NCI-H1092 treated with DMSO at 0.1 percent for 48 hours (cell line): ENCODE data around the gene EHD4.

ENCODE experiments used
- DNase-seq: peaks from one replicate; lab custom pipeline; 2025; lab: John Stamatoyannopoulos, UW

Gene EHD4

DNA sequence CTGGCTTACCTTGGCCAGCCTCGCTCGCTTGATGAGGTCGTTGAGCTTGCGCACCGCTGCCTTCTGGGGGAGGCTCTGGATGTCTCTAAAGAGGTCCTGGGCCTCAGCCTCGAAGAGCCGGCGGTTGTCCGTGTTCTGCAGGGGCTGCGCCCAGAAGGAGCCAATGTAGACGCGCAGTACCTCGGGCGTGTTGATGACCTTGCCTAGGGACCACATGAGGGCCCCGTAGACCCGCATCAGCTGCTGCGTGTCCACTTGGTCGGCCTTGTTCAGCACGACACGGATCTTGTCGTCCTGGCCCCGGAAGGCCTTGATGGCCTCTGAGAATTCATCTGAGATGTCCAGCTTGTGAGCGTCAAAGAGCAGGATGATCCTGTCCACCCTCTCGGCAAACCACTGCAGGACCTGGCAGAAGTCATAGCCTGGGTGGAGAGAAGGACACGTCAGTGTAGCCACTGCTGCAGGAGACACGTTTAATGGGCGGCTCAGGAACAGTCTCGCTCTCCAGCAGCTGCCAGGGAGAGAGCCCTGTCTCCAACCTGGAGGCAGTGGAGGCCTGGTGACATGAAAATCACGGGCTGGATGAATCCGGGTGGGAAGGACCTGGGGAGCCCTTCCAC, 53.0 kb downstream of the EHD4 start:
- no peak for DNase-seq

DNA sequence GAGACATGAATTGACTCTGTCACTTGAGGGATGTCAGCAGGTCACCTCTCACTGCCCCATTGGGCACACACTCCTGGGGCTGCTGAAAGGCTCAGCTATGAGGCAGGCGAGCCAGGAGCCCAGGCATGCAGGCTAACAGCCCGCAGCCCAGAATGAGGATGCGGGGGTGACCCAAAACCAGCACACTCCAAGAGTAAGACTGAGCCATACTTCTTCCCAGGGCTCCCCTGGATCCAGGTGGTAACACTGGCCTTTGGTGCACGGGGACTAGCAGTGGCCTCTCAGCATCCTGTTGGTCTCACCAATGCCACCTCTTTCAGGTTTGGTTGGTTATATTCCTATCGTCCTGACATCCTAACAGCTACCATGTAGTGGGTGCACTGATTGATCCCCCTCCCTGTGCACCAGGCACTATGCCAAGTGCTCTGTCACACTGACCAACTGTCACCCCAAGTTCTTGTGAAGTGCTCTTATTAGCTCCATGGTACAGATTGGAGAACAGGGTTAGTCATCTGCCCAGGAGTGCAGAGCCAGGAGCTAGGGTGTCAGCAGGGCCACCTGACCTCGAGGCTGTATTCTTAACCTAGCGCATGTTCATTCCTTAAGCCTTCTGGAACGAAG, 53.7 kb downstream of the EHD4 start:
- DNase-seq: no peak

DNA sequence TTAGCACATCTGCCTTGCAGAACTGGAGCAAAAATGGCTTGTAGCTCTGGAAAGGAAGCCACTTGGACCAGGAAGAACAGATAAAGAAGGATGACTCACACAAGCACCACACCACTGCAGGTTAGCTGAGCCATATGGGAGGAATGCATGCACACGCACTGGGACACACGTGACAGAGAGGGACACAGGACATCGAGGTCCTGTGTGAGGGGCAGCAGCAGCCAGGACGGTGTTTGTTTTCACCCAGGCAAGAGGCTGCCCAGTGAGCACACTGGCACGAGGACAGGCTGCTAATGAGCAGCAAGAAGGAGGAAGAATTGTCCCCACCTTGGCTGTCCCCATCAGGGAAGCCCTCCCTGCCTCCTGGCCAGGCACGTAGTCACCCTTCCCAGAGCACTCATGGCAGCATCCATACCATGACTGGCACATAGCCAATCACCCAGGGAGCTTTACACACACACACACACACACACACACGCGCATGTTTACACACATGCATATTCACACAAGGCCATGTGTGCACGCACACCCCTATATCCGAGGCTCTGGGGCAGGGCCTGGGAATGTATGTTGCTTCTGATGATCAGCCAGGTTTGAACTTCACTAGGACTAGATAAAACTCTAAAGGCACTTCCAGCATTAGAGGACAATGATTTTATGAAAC, 54.5 kb downstream of the EHD4 start:
- no peak for DNase-seq

DNA sequence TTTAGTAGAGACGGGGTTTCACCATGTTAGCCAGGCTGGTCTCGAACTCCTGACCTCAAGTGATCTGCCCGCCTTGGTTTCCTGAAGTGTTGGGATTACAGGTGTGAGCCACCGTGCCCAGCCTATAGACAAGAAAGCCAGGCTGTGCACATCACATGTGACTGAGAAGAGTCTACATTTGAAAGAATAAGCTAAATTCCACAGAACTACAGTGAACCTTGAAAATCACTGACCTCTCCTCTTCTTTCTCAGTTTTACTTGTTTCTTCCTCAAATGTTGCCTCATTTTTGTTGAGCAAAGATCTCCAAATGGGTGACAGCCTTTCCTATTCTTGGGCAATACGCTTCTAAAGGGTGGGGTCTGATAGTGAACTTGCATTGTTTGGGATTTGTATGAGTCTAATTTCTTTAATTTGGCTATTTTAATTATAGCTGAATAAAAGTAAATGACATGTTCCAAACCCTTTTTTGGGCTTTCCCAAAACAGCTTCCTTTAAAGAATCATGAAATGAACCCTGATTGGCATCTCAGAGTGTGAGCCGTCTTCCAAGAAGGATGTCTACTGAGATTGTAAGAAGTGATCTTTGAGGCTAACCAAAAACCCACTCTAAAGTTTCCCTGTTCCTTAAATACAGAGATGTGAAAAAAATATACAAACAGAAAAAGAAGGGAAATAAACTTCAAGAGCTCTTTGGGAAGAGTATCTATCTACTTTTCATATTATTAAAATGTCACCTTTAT, 56.9 kb downstream of the EHD4 start:
- DNase-seq: no peak

DNA sequence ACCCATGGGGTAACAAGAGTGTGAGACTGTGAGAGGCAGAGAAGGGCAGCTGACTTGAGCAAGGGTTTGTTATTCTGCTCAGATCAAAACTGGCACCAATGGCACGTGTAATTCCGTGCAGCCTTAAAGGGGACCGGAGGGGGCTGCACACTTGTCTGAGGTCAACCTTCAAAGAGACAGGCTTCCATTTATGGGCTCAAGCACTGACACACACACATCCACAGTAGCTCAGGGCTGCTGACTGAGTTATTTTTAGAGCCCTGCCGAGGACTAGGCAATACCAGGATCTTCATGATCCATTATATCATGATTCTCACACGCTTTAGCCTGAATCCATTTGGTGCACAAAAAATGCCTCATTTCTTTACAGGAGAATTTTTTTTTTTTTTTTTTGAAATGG, 57.9 kb downstream of the EHD4 start:
- DNase-seq: no peak

DNA sequence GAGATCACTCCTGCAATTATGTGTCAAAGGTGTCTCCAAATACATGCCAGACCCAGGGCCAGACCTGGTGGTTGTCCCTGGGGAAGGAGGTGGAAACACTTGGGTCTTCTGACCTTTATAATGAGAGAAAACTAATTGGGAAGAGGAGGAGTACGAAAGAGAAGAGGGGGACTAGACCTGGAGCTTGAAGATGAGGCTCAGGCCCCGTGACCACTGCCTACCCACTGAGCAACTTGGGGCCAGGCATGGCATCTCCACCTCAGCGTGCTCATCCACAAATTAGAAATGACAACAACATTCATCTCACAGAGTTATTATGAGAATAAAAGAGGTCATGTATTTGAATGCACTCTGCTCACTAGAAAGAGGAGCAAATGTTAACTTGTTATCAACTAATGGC, 59.1 kb downstream of the EHD4 start:
- no peak for DNase-seq

DNA sequence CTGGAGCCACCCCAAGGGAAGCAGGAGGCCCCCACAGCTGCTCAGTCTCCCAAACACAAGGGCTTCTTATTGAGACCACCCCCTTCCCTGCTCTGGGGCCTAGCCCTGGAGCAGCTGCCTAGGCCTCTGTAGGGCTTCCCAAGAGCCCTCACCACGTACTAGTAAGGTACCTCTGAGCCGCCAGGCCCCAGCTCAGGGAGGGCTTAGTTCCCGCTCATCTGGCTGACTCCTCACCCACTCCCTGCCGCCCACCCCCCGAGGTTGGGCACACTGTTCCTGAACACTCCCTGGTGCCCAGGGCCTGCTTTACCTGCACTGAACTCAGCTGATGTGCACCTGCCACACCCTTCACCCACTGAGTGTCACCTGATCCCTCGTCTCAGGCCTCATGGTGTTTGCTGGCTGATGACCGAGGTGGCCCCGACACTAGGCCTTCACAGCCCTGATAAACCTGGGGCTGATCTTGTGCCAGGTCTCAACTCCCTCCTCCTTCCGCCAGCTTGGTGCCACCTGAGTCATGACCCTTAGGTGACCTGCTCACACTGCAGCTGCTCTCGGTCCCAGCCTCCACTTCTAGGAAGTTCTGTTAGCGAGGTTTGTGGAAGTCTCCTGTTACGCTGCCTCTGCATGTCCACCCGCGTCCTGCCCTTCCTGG, 60.5 kb downstream of the EHD4 start:
- no peak for DNase-seq

DNA sequence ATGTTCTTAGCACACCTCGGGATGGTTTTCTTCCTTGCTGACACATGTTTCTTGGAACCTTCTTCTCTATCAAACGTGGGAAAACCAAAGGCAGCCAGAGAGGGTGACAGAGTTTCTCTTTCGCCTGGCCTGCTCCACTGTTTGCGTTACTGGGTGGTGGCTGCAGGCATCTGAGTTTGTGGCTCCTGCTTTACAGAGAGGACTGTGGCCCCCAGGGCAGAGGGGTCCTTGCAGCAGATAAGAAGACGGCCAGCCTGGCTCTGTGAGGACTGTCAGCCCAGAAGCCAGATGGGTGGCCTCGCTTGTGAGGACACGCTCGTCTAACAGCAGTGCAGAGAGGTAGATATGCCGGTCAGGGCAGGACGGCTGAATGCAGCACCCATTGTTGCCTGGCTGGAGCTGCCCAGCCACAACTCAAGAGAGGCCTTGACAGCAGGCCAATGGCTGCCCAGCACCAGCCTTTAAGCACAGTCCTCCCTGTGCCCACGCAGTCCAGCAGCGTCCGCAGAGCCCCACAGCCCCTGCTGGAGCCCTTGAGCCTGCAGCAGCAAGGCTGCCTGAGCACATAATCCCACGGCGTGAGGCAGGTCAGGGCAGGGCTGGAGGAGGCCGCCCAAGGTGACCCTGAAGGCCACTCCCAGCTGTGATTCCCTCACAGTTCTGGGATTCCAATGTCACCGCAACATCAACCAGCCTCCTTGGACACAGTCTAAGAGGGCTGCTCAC, 63.5 kb downstream of the EHD4 start:
- DNase-seq: no peak

DNA sequence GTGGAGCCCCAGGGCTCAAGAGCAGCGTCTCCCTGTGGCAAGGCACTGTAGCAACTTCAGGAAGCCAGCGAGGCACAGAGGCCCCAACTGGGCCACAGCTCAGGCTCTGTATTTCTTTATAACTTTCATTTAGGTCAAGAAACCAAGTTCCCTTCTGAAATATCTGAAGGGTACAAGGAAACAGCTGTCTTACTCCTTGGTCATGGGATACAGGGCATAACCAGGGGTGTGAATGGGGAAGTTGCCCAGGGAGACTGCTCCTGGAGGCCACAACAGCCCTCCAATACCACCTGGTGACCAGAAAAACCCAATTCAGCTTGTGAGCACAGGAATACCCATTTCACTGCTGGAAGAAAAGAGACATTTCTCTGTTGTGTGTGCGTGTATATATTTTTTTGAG, 65.2 kb downstream of the EHD4 start:
- DNase-seq: no peak

DNA sequence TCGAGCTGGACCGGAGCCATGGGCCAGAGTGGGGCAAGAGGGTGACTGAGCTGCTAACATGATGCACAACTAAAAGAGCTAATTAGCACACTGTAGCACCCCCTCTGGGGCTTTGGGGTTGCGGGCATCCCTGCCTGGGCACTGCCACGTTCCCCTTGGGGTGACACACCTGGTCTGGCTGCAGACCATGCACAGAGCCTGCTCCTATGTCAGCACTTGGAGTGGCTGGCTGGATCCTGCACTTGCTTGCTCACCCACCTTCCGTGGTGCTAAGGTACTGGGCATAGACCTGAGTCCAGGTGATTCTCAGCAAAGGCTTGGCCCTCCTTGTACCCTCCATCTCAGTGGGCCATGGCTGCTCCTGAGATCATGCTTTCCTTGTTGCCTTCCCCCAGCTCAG, 65.7 kb downstream of the EHD4 start:
- no peak for DNase-seq

DNA sequence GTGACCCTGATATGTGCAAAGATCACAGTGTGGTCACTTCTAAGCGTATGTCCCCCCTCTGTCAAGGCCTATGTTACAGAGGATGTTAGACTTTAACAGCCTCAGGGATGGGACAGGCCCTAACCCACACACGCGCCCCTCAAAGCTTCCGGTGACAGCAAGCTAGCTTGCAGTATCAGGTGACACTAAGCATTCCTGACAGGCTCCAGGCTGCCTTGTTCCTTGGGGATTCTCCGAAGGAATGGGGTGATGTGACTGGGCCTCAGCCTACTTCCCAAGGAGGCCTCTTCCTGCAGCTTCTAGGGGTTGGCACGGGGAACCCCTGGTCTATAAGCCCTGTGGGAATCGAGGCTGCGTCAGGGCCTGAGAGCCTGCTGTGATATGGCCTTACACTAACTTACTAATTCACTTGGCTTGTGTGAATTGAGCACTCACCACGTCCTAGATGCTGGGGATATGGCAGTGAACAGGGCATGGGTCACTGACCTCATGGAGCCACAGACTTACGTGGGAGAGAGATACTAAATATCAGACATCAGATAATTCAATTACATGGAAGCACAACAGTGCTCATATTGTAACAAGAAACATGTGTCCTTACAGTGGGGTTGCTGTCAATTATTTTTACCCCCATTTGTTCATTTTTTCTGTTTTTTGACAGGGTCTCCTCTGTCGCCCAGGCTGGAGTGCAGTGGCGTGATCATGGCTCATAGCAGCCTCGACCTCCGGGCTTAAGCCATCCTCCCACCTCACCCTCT, 67.1 kb downstream of the EHD4 start:
- no peak for DNase-seq

DNA sequence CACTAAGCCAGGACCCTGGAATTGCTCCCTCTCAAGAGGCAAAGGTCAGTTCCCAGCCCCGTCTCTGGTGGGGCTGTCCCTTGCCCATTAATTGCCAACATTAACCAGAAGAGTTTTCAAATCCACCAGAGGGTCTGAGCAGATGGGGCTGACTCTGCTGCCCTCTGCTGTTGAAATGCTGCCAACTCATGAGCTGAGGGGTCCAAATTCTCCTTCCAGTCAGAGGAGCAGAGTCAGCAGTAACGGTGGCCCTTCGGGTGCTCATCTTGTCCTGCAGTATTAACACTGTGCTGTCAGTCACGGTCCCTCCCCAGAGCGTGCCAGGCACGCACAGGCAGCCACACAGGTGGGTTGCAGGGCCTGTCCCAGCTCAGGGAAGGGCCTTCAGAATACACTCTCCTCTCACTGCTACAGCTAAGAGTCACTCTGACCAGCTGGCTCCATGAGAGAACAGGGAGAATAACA, 67.8 kb downstream of the EHD4 start:
- DNase-seq: peak; percentile 52

DNA sequence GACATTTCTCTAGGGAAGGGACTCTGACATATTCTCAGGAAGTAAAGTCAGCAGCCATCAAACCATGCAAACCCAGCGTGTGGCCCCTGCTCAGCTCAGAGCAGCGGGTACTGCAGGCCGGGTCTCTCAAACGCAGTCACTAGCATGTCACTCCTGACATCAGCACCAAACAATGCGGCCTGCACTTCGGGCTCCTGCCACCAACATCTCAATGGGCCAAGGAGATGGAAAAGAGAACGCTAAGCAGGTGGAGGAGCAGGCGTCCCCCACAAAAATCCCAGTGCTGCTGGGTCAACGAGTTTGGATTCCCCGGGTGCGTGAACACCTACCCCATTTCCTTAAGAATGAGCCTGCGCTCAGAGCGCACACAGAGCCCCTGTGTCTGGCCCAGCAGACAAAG, 68.6 kb downstream of the EHD4 start:
- no peak for DNase-seq

DNA sequence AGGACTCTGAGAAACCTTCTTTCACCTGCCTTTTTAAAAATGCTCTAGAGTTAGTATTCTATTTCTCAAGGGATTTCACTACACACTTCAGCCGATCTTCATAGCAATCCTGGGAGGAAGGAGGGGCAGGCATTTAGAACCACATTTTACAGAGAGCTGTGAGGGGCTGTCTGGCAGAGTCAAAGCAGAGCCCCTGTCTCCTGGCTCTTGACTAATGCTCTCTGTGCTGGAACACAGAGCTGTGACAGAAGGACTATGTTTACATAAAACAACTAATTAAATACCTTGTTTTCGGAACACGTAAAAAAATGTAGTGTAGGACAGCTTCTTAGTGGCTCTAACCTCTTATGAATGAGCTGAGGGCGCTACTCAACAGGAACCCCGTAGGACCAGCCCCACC, 70.9 kb downstream of the EHD4 start:
- no peak for DNase-seq

DNA sequence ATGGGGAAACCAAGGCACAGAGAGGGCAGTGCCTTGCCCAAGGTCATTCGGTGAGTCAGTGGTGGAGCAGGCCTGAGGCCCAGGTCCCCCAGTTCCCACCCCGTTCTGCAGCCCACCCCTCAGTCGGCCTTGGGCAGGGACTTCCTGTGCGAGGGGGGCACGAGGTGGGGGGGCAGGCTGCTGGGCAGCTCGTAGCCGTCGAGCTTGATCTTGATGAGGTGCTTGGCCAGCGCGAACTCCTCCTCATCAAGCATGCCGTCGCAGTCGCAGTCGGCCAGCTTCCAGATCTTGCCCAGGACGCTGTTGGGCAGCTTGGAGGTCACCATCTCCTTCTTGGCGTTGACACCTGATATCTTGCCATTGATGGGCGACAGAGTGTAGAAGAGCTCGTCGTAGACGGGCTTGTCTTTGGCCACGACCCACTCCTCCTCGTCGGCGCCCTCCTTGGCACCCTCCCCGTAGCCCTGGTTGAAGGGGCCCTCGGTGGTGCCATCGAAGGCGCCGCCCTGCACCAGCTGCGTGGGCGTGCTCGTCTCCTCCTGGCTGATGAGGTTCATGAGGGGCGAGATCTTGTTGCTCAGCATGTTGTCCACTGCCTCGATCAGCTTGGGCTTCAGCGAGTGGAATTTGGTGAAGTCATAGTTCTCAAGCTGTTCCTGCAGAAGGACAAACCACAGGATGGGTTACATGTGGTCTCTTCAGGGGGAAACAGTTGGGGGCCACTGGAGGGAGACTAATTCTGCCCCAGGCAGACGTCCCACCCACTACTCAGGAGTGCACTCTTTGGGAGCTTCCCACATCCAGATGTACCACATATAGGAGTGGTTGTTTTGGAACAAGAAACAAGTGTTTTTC, 71.6 kb downstream of the EHD4 start:
- DNase-seq: no peak

DNA sequence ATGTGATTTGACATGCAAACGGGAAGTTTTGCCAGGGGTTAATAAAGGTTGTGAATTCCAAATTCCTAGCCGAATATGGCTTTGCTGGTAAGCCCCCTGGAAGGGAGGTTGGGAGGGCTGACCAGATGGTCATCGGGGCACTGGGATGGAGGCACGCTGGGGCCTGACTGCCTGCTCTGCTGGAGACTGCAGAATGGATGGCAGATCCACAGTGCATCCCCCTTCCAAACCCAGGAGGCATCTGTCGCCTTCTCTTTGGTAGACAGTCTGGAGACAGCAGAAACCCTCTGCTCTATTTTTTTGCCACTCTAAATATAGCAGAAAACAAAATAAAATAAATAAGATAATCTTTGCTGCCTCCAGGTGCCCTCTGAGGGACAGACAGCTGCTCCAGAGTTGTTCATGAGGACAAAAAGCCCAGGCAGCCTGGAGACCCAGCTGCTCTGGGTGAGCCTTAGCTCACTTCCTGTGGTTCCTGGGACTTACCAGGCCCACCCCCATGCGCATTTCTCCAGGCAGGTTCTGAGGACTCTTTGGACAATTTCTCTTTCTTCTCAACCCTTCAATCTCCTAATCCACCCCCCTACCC, 72.4 kb downstream of the EHD4 start:
- no peak for DNase-seq

DNA sequence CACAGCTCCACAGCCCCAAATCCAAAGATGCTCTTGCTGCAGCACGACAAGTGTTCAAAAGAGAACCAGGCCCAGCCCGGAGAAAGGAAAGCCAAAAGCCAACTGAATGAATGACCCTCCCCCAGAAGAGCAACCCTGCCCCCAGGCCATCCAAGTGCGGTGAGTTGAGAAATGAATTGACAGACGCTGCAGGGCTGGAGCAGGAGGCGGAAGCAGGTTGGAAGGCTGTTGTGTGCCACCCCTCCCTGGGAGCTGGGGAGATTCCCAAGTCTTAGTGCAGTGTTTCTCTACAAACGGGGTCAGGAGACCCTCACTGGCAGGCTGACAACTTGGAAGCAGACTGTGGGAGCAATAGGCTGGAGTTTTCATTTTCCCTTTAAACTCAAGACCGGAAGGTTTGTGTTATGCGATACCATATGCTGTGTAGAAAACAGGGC, 75.0 kb downstream of the EHD4 start:
- no peak for DNase-seq

DNA sequence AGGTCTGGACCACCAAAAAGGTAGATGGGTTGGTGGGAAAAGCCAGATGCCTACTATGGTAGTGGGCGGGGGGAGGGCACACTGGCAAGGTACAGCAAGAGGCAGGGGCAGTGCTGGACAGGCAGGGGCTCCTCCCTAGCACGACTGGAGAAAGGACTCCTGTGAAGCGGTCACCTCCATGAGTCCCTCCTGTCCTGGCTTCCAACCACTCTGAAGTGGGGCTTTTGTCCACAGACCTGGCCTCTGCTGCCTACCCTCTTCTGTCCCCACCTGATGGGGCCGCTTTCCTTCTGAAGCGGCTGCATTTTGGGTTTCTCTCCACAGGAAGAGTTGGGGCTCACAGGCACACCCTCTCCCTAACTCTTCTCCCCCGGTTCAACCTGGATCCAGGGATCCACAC, 75.8 kb downstream of the EHD4 start:
- no peak for DNase-seq

DNA sequence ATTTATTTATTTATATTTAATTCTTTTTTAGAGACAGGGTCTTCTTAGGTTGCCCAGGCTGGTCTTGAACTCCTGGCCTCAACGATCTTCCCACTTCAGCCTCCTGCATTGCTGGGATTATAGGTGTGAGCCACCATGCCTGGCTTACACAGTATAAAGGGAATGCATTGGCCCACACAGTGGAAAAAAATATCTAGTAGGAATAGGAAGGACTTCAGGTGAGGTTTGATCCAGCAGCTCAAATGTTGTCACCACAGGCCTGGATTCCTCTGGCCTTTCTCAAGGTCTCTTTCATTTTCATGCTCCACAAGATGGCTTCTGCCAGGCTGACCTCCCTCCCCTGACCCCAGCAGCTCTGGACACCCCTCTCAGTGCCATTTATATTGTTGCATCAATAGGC, 76.4 kb downstream of the EHD4 start:
- no peak for DNase-seq

DNA sequence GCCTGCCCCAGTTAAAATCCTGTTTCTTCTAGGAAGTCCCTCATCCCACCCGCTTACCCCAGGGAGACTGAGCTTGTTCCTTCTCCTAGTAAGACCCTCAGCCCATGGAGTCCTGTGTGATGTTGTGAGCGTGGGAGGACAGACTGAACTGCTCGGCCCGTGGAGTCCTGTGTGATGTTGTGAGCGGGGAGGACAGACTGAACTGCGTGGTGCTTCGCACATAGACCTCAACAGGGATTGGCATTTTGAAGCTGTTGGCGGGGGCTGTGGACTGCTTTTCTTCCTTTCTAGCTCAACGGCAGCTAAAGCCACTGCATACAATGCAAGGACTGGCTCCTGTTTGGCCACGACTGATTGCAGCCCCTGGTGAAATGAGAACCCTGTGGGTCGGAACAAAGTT, 76.9 kb downstream of the EHD4 start:
- DNase-seq: no peak
